Neural cell (in vitro differentiated cells): ENCODE data around the gene MC5R. TPM values are rescaled to one million over a fixed set of nuclear protein-coding genes. Genes with fewer than 3 reads are reported as not detected.

Source experiments
- H2AFZ ChIP-seq: fragments of 200-600, 300-800 bp; sonication (generic), shearing (Covaris generic); 2 replicates; pipeline ENCODE4 v1.6.0; 2014; ENCODE audit warnings: low read depth, mild to moderate bottlenecking, antibody characterized with exemption, low read length, moderate library complexity
- H3F3A ChIP-seq: fragments of 200-600 bp; shearing (Covaris generic); 2 replicates; pipeline ENCODE4 v1.6.1; 2016; ENCODE audit warnings: mild to moderate bottlenecking, moderate library complexity, mixed read lengths, antibody characterized with exemption, low read length; ENCODE audit not compliant: insufficient read depth, poor library complexity, severe bottlenecking
- H3K27ac ChIP-seq: fragments of 200-600, 300-800 bp; sonication (generic), shearing (Covaris generic); 2 replicates; pipeline ENCODE4 v1.5.1; 2014; ENCODE audit warnings: mild to moderate bottlenecking, low read length, moderate library complexity
- H3K27me3 ChIP-seq: fragments of 300-800, 200-600 bp; sonication (generic), shearing (Covaris generic); 2 replicates; pipeline ENCODE4 v1.6.0; 2014; ENCODE audit warnings: mild to moderate bottlenecking, low read depth, low read length, moderate library complexity; ENCODE audit not compliant: insufficient read depth
- H3K36me3 ChIP-seq: fragments of 300-800, 200-600 bp; sonication (generic), shearing (Covaris generic); 2 replicates; pipeline ENCODE4 v1.5.1; 2014; ENCODE audit warnings: mild to moderate bottlenecking, antibody characterized with exemption, low read length, moderate library complexity; ENCODE audit not compliant: insufficient read depth
- H3K4me2 ChIP-seq: fragments of 300-800, 200-600 bp; sonication (generic), shearing (Covaris generic); 2 replicates; pipeline ENCODE4 v1.6.0; 2014; ENCODE audit warnings: mild to moderate bottlenecking, low read length
- H3K4me3 ChIP-seq: fragments of 300-800, 200-600 bp; sonication (generic), shearing (Covaris generic); 2 replicates; pipeline ENCODE4 v1.5.1; 2014; ENCODE audit warnings: mild to moderate bottlenecking, low read length, moderate library complexity
- H3K79me2 ChIP-seq: fragments of 200-600 bp; shearing (Covaris generic); replicated peaks from 2 replicates; pipeline ENCODE4 v1.6.0; 2014; ENCODE audit warnings: mild to moderate bottlenecking, low read length, moderate library complexity; ENCODE audit not compliant: insufficient read depth
- H3K9ac ChIP-seq: fragments of 300-800, 200-600 bp; sonication (generic), shearing (Covaris generic); 2 replicates; pipeline ENCODE4 v1.6.1; 2016; ENCODE audit warnings: mild to moderate bottlenecking, low read length, mixed read lengths
- H3K9me2 ChIP-seq: fragments of 200-600 bp; shearing (Covaris generic); 2 replicates; pipeline ENCODE4 v1.6.1; 2016; ENCODE audit warnings: mild to moderate bottlenecking, low read length, mixed read lengths; ENCODE audit not compliant: insufficient read depth
- H3K9me3 ChIP-seq: fragments of 200-600, 300-800 bp; sonication (generic), shearing (Covaris generic); 2 replicates; pipeline ENCODE4 v1.6.1; 2016; ENCODE audit warnings: mild to moderate bottlenecking, mixed run types, low read length, moderate library complexity, mixed read lengths
- H4K20me1 ChIP-seq: fragments of 200-600 bp; shearing (Covaris generic); 2 replicates; pipeline ENCODE4 v1.6.1; 2016; ENCODE audit warnings: mild to moderate bottlenecking, mixed run types; ENCODE audit not compliant: insufficient read depth
- CTCF ChIP-seq: fragments of 450-650 bp; IDR thresholded peaks from 2 replicates; pipeline ENCODE4 v1.5.1; 2014; ENCODE audit warnings: antibody characterized with exemption, mild to moderate bottlenecking, moderate library complexity; ENCODE audit not compliant: poor library complexity, severe bottlenecking
- EP300 ChIP-seq: fragments of 450-650 bp; conservative IDR thresholded peaks from 2 replicates; pipeline ENCODE4 v1.6.1; 2014; ENCODE audit warnings: antibody characterized with exemption, mild to moderate bottlenecking, moderate library complexity; ENCODE audit not compliant: poor library complexity, severe bottlenecking
- EZH2 ChIP-seq: fragments of 200-600, 300-800 bp; shearing (Covaris generic), sonication (generic); IDR thresholded peaks from 2 replicates; pipeline ENCODE4 v1.6.1; 2014; ENCODE audit warnings: antibody characterized with exemption, low read length, borderline replicate concordance, mild to moderate bottlenecking; ENCODE audit not compliant: insufficient read depth, poor library complexity, severe bottlenecking
- MXI1 ChIP-seq: fragments of 450-650 bp; conservative IDR thresholded peaks from 2 replicates; pipeline ENCODE4 v1.6.1; 2014; ENCODE audit warnings: antibody characterized with exemption, mild to moderate bottlenecking; ENCODE audit not compliant: poor library complexity, severe bottlenecking
- POLR2AphosphoS5 ChIP-seq: IDR thresholded peaks from 2 replicates; pipeline ENCODE4 v1.6.1; 2012
- RAD21 ChIP-seq: fragments of 450-650 bp; conservative IDR thresholded peaks from 2 replicates; pipeline ENCODE4 v1.6.1; 2014; ENCODE audit warnings: antibody characterized with exemption, mild to moderate bottlenecking, moderate library complexity
- REST ChIP-seq: IDR thresholded peaks from 2 replicates; pipeline ENCODE4 v1.6.1; 2012; ENCODE audit warnings: borderline replicate concordance
- SMC3 ChIP-seq: fragments of 450-650 bp; conservative IDR thresholded peaks from 2 replicates; pipeline ENCODE4 v1.6.1; 2014; ENCODE audit warnings: antibody characterized with exemption, mild to moderate bottlenecking, moderate library complexity; ENCODE audit not compliant: poor library complexity
- TAF1 ChIP-seq: IDR thresholded peaks from 2 replicates; pipeline ENCODE4 v1.6.1; 2012; ENCODE audit warnings: low read depth
- polyA plus RNA-seq: library from polyadenylated mRNA; depleted of rRNA; stranded (reverse); fragments of >200 nt; gene quantifications from 2 replicates; pipeline ENCODE4 v1.2.3, GENCODE V29; 2014

MC5R gene
- polyA plus RNA-seq, 1 donor from 2014 or later, result not detected

- no peak overlapping the region for H3K9ac ChIP-seq
- H3K27ac ChIP-seq, result no peak overlapping the region
- H3K4me3 ChIP-seq, result peak overlapping the region; percentile 57
- no peaks in the 10 kb centered on the region for H3K36me3 ChIP-seq
- H3K79me2 ChIP-seq, result no peaks in the 10 kb centered on the region
- H2AFZ ChIP-seq, result no peak overlapping the region
- peaks cover 14% of the 10 kb centered on the region for H3K27me3 ChIP-seq
- H3K9me3 ChIP-seq, result no peaks in the 10 kb centered on the region
- no peaks in the 10 kb centered on the region for H3K9me2 ChIP-seq
- H3F3A ChIP-seq, result no peaks in the 10 kb centered on the region
- H4K20me1 ChIP-seq, result no peaks in the 10 kb centered on the region
- TF ChIP-seq REST, result no peak
- TF ChIP-seq POLR2AphosphoS5, result no peak
- peak; percentile 26 for TF ChIP-seq RAD21
- no peak for TF ChIP-seq TAF1
- TF ChIP-seq EP300, result no peak
- no peak for TF ChIP-seq MXI1
- no peak for TF ChIP-seq EZH2
- H3K4me2 ChIP-seq, result peak overlapping the region; percentile 14
Observed at GRCh38 chr18:13800505-13801259, 23.3 kb upstream of the MC5R start.

- Histone ChIP-seq H3K9ac (no peak overlapping the region), H2AFZ (no peak overlapping the region)
Observed at GRCh38 chr18:13801260-13801601, 22.7 kb upstream of the MC5R start.

More at GRCh38 chr18:13801260-13801601, 22.7 kb upstream of the MC5R start:
- no peaks in the 10 kb centered on the region for H3F3A ChIP-seq
- no peak for TF ChIP-seq CTCF
- no peak for TF ChIP-seq EZH2
- TF ChIP-seq REST, result no peak
- TF ChIP-seq RAD21, result no peak
- TF ChIP-seq POLR2AphosphoS5, result no peak
- no peak for TF ChIP-seq SMC3
- TF ChIP-seq TAF1, result no peak
- no peak for TF ChIP-seq MXI1
- TF ChIP-seq EP300, result no peak
- no peak overlapping the region for H3K27ac ChIP-seq
- no peaks in the 10 kb centered on the region for H3K9me2 ChIP-seq
- H3K4me2 ChIP-seq, result peak overlapping the region; percentile 14
- no peaks in the 10 kb centered on the region for H3K36me3 ChIP-seq
- peak overlapping the region; percentile 57 for H3K4me3 ChIP-seq
- peaks cover 14% of the 10 kb centered on the region for H3K27me3 ChIP-seq
- no peaks in the 10 kb centered on the region for H3K9me3 ChIP-seq
- no peaks in the 10 kb centered on the region for H3K79me2 ChIP-seq
- no peaks in the 10 kb centered on the region for H4K20me1 ChIP-seq
